ENCODE measurements around the gene PNKP.

The PNKP gene

GRCh38 chr19:49814010-49814409 is 53.4 kb downstream of the PNKP start:
- no peak for DNase-seq

GRCh38 chr19:49812997-49813861 is 54.1 kb downstream of the PNKP start, which contains the start of gene FUZ:
TSS of gene FUZ (minus strand) at chr19:49813292. CDS start at chr19:49813106, 186 bp downstream.
- DNase-seq = peak; percentile 96

GRCh38 chr19:49812452-49812996 is 54.9 kb downstream of the PNKP start:
- DNase-seq = no peak

GRCh38 chr19:49811328-49811727 is 56.0 kb downstream of the PNKP start:
- no peak for DNase-seq
